EL (cell line): ENCODE measurements around the gene PIAS2.
"Not testable (repeated sequence)": the region's sequence is repeated elsewhere in the genome, so short reads cannot be mapped to it uniquely, and the experiment has no call there.

ENCODE experiments used
- DNase-seq: peaks from one replicate; pipeline ENCODE4 v3.0.0-alpha.2; 2016

Gene PIAS2

GRCh38 chr18:46830633-46831032 is 86.7 kb downstream of the PIAS2 start:
- DNase-seq, result no peak

GRCh38 chr18:46829947-46830346 is 87.4 kb downstream of the PIAS2 start:
- no peak for DNase-seq

GRCh38 chr18:46829531-46829930 is 87.8 kb downstream of the PIAS2 start:
- no peak for DNase-seq

DNA sequence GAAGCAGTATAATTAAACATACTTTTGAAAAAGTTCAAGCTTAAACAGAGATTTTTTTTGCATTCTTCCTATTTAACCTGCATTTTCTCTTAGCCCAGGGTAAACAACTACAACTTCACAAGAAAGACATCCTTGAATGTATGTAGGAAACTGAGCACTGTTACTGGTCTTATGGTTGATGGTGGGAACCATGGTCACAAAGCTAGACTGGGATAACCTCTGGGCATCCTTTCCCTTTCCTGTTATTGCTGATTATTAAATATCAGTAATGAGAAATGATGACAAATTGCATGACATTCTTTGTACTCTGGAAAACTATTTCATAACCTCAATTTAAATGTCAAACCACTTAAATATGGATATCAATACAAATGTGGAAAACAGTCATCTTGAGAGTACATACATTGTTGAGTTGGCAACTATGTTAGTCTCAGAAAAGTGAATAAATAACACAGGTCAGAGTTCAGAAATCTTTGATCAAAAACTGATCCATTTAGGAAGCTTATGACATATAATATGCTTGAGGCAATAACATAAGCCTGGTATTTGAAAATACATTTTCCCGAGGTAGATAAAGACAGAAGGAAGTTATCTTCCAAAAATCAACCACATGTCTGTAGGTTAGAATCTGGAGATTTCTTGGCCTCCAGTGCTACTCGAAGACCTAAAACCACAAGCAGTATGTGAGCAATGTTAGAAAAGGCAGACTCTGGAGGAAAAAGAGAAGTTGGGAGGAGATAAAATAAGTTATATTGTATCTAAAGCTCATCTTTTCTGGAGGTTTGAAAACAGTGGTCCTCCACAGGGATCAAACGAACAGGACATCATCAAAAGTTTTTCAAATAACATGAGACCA is 95.2 kb downstream of the PIAS2 start:
- no peak for DNase-seq

DNA sequence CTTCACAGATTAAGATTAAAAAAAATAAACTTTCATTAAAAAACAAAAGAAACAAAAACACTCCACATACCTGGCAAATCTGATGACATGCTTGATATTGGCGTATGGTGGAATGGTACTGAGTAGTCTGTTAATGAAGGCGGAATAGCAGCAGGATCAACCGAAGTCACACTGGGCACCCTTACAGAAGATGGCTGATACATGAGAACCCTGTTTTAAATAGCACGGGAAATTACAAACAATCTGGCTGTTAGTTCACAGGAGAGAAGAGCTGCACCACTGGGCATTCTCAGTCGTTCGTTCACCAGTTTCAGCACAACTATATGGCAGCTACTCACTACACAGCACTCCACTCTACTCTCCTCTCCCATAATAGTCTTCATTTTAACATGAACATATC is 96.4 kb downstream of the PIAS2 start:
- no peak for DNase-seq

- DNase-seq, result no peak
Measured at GRCh38 chr18:46815661-46816060, 101.6 kb downstream of the PIAS2 start.

DNA sequence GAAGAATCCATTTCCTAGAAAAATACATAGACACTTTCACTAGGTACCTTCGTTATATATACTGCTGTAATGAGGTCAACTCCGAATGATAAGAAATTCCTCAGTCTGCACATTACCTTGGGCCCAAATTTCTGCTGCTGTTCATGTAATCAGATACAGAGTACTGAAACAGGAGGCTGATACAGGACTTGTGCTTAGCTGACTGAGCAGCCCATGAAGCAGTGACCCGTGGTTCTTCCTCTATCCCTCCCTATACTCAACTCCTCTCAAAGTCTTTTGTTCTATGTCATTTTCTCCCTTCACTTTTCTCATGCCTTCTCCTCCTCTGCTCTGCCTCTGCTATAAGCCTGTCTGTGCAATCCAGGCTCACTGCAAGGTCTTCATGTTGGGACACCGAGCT is 102.9 kb downstream of the PIAS2 start:
- no peak for DNase-seq

DNA sequence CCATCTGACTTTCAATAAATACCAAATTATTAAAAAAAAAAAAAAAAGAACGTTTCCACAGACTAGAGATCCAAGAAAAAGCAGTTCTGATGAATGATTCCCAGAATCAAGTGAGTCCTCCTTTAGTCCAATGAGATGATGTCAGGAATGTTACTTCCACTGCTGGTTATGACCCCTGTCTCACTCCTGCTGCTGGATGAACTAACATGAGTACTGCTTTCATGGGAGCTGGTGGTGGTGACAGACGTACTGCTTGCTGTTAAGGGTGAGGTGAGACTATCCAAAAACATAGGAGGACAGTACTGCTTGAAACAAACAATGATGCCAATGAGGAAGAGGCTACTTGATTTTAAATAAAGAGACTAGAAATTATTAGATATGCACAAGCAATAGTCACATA is 105.0 kb downstream of the PIAS2 start:
- DNase-seq, result no peak

DNA sequence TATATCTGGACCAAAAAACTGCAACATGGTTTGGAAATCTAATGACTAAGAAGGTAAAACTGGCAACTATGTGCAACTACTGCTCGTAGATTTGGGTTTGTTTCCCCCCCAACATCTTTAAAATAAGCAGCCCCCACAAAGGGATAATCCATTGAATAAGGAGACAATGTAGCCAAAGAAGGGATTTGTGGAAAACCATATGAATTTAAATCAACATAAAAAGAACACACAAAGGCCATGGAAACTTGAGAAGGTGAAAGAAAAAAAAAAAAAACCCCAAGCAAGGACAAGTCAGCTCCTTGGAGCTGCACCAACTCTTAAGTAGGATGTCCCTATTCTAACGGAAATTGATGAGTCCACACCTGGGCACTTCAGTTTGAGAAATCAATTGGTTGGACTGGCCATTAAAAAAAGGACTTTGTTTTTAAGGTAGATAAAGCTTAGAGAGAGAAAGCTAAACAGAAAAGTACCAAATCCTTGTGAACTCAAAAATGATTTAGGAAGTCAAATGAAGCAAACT is 106.8 kb downstream of the PIAS2 start:
- no peak for DNase-seq

DNA sequence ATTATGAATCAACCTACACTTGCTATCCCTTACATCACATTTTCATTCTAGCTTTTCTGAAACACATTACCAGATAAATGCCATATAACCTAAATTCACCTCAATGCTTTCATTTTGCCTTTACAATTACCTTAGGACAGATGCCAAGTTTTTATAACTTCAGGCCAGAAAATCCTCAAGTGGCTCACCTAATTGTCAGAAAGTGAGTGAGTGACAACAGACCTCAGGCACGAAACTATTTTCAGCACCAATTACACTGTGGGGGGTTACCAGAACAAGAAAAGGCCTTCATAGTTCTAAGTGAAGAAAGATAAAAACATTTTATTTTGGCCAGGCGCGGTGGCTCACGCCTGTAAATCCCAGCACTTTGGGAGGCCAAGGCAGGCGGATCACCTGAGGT is 108.2 kb downstream of the PIAS2 start:
- DNase-seq, result no peak

- not testable (repeated sequence) for DNase-seq
Measured at GRCh38 chr18:46795945-46796344, 121.4 kb downstream of the PIAS2 start.

GRCh38 chr18:46794607-46795006 is 122.7 kb downstream of the PIAS2 start:
- no peak for DNase-seq

- DNase-seq, result no peak
Measured at GRCh38 chr18:46793565-46793964, 123.7 kb downstream of the PIAS2 start.

- no peak for DNase-seq
Measured at GRCh38 chr18:46789088-46789487, 128.2 kb downstream of the PIAS2 start.

DNA sequence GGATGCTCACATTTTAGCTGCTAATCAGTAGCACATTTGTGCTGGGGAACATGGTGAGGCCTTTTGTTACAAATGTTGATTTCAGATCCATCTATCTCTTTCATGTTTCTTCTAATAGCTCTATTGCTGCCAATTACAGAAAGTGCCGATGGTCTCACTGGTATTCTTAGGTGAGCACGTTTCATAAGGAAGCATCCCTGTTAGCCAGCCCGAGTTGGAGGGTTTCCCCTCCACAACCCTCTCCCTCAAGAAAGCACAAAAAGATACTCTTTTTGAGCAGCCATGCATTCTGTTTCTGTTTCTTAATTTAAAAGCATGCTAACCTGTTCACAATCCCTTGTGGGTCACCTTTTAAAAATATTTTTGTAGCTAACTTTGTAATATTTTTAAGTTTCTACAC is 129.6 kb downstream of the PIAS2 start:
- DNase-seq, result no peak

- DNase-seq, result no peak
Measured at GRCh38 chr18:46772357-46772756, 144.9 kb downstream of the PIAS2 start.

GRCh38 chr18:46771141-46771540 is 146.2 kb downstream of the PIAS2 start:
- no peak for DNase-seq

- no peak for DNase-seq
Measured at GRCh38 chr18:46770708-46771107, 146.6 kb downstream of the PIAS2 start.

GRCh38 chr18:46768166-46768921 is 149.0 kb downstream of the PIAS2 start:
- no peak for DNase-seq

DNA sequence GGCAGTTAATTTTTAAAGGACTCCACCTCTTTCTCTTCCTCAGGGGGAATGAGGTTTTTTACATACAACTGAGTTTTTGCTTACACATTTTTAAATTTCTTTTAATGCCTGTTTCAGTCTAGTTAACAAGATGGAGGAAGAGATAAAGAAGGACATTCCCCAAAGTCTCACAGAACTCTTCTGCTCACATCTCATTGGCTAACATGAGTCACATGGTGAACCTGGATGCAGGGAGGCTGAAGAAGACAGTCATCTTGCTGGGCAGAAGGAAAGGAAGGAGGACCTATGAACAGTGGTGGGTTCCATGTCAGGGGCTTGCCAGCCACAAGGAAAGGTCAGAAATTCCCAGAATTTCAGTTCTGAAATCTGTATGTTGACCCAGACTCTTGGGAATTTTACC is 150.1 kb downstream of the PIAS2 start:
- no peak for DNase-seq

- DNase-seq, result no peak
Measured at GRCh38 chr18:46764586-46764985, 152.7 kb downstream of the PIAS2 start.

- no peak for DNase-seq
Measured at GRCh38 chr18:46761059-46761769, 156.1 kb downstream of the PIAS2 start.

DNA sequence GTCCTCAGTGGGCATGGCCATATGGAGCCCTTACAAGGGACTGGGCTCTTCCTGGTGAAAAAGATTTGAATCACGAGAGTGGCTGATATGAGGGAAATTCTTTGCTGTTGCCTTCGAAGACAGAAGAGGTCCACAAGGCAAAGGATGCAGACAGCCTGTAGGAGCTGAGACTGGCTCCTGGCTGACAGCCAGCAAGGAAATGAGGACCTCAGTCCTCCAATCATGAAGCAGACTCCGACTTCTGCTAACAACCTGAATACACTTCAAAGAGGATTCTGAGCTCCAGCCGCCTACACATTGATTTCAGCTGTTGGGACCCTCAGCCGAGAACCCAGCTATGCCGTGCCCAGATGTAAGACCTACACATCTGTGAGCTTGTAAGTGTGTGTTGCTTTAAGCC is 157.4 kb downstream of the PIAS2 start:
- no peak for DNase-seq
